Mucosa of descending colon (tissue), 3 donors: Measurements from ENCODE around the gene TAL2. TPM values are rescaled to one million over a fixed set of nuclear protein-coding genes. Genes with fewer than 3 reads are reported as not detected.

ENCODE experiments used
- ATAC-seq: fragments of 200-7000 bp; cut with Tn5 transposase; one replicate; pipeline ENCODE4 v1.9.1; 2020; ENCODE audit warnings: mild to moderate bottlenecking, moderate library complexity
- DNase-seq, 3 donors: peaks; one replicate each; pipeline ENCODE4 v3.0.0-alpha.2; 2020
- H3K36me3 ChIP-seq: fragments of 200-600 bp; one replicate; pipeline ENCODE4 v1.8.0; 2021; ENCODE audit warnings: low read depth, mild to moderate bottlenecking
- H3K4me1 ChIP-seq: fragments of 200-600 bp; one replicate; pipeline ENCODE4 v1.8.0; 2021; ENCODE audit warnings: low read depth, mild to moderate bottlenecking
- H3K4me3 ChIP-seq: fragments of 200-600 bp; one replicate; pipeline ENCODE4 v1.8.0; 2021; ENCODE audit warnings: mild to moderate bottlenecking
- H3K9me3 ChIP-seq: fragments of 200-600 bp; one replicate; pipeline ENCODE4 v1.8.0; 2021; ENCODE audit warnings: mild to moderate bottlenecking
- intact Hi-C, 2 donors: fragments of 100-400 bp; cut with DNase I in 1 of 2; cut with micrococcal nuclease in 1 of 2; formaldehyde crosslinking; loops; one replicate each; pipeline versions ENCODE4 v1.11.0 to v1.11.1; 2022; cut with DNase I, micrococcal nuclease
- total RNA-seq, 3 donors: library from RNA; stranded (reverse); fragmentation: NEBNext Ultra II Directional in 2 of 3; extraction: Animal tissue kit (Norgen Biotek cat#: 25700) in 2 of 3; gene quantifications; one replicate each; pipeline versions ENCODE4 v1.2.1 to v1.2.4, GENCODE V29; 2021 to 2023
- TF ChIP-seq, protein P1 (sequence below): fragments of 200-600 bp; IDR thresholded peaks from one replicate; pipeline ENCODE4 v1.8.0; 2022; ENCODE audit warnings: antibody characterized with exemption, mild to moderate bottlenecking
- donor health status: DM: no; HTN: no; CAD: no; lungs with moderate emphysema.
- donor health status: DM: no; HTN: no; CAD: no.
- donor health status: DM: no; HTN: yes; CAD: no.

TAL2 gene
- total RNA-seq, 3 donors from 2014 or later = 0.65 TPM; not detected in 2

- TF ChIP-seq, protein P1, sequence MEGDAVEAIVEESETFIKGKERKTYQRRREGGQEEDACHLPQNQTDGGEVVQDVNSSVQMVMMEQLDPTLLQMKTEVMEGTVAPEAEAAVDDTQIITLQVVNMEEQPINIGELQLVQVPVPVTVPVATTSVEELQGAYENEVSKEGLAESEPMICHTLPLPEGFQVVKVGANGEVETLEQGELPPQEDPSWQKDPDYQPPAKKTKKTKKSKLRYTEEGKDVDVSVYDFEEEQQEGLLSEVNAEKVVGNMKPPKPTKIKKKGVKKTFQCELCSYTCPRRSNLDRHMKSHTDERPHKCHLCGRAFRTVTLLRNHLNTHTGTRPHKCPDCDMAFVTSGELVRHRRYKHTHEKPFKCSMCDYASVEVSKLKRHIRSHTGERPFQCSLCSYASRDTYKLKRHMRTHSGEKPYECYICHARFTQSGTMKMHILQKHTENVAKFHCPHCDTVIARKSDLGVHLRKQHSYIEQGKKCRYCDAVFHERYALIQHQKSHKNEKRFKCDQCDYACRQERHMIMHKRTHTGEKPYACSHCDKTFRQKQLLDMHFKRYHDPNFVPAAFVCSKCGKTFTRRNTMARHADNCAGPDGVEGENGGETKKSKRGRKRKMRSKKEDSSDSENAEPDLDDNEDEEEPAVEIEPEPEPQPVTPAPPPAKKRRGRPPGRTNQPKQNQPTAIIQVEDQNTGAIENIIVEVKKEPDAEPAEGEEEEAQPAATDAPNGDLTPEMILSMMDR = no peak
- no peak for DNase-seq
- Histone ChIP-seq H3K9me3 (no peaks in the 10 kb centered on the region), H3K4me3 (no peak overlapping the region), H3K4me1 (no peaks in the 10 kb centered on the region), H3K36me3 (no peaks in the 10 kb centered on the region)
- intact Hi-C loops = no loop called here
- no peak for ATAC-seq
Observed at GRCh38 chr9:105676351-105676923, 14.2 kb downstream of the TAL2 start.

- TF ChIP-seq, protein P1 = no peak
- DNase-seq (no peak), ATAC-seq (no peak)
- H3K9me3 ChIP-seq = no peaks in the 10 kb centered on the region
- no peak overlapping the region for H3K4me3 ChIP-seq
- intact Hi-C loops = no loop called here
- no peaks in the 10 kb centered on the region for H3K36me3 ChIP-seq
- H3K4me1 ChIP-seq = no peaks in the 10 kb centered on the region
Observed at GRCh38 chr9:105678163-105678562, 15.9 kb downstream of the TAL2 start.

GRCh38 chr9:105678781-105679180 lies 16.5 kb downstream of the TAL2 start:
- TF ChIP-seq, protein P1 = no peak
- ATAC-seq = no peak
- intact Hi-C loops = no loop called here

GRCh38 chr9:105679257-105680022 lies 17.2 kb downstream of the TAL2 start:
- Histone ChIP-seq H3K4me3 (no peak overlapping the region), H3K9me3 (no peaks in the 10 kb centered on the region), H3K4me1 (no peaks in the 10 kb centered on the region), H3K36me3 (no peaks in the 10 kb centered on the region)
- DNase-seq (peak in 1 of 3 donors; percentile 41), ATAC-seq (peak; percentile 87)
- TF ChIP-seq, protein P1 = no peak
- intact Hi-C loops = no loop called here

More at GRCh38 chr9:105678781-105679180, 16.5 kb downstream of the TAL2 start:
- H3K4me3 ChIP-seq = no peak overlapping the region
- H3K4me1 ChIP-seq = no peaks in the 10 kb centered on the region
- no peak for DNase-seq
- H3K9me3 ChIP-seq = no peaks in the 10 kb centered on the region
- H3K36me3 ChIP-seq = no peaks in the 10 kb centered on the region

DNA sequence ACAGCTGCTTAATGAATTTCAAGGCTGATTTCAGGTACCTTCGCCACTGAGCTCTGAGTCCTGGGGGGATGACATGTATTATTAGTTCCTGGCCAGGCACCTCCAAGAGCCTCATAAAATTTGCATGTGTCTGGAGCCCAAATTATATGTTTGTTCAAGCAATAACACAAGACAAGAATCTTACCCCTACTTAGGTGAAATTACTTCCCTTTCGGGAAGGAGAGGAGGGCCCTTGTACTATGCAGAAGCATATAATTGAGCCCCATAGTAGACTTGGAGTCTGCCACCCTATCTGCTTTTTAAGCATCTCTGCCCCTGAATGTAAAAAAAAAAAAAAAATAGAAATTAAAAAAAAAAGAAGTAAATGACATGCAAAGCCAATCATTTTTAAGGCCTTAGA lies 19.1 kb downstream of the TAL2 start:
- Histone ChIP-seq H3K4me3 (no peak overlapping the region), H3K36me3 (no peaks in the 10 kb centered on the region), H3K4me1 (no peaks in the 10 kb centered on the region), H3K9me3 (no peaks in the 10 kb centered on the region)
- TF ChIP-seq, protein P1 = no peak
- ATAC-seq = no peak
- no peak for DNase-seq
- intact Hi-C loops = no loop called here
